Stimulated activated CD8-positive, alpha-beta memory T cell treated with anti-CD3 and anti-CD28 coated beads, Interleukin-12 subunit alpha, Interleukin-12 subunit beta, amount 100 ng/mL, for 1 hour (primary cell): ENCODE data around the gene FTCDNL1.

ENCODE experiments used
- DNase-seq: peaks from one replicate; pipeline ENCODE4 v3.0.0-alpha.2; 2020; ENCODE audit warnings: low read depth

The FTCDNL1 gene

GRCh38 chr2:199850718-199851500, at the start of gene FTCDNL1:
Gene FTCDNL1 (minus strand): TSS chr2:199851192. CDS start chr2:199848962, 2,230 bp downstream.
- DNase-seq: peak; percentile 36

- no peak for DNase-seq
Observed at GRCh38 chr2:199896617-199897016, 45.6 kb upstream of the FTCDNL1 start.

GRCh38 chr2:199895406-199895805, 44.4 kb upstream of the FTCDNL1 start:
- no peak for DNase-seq

- DNase-seq: no peak
Observed at GRCh38 chr2:199883474-199884212, 32.7 kb upstream of the FTCDNL1 start.

- DNase-seq: no peak
Observed at GRCh38 chr2:199882667-199883066, 31.7 kb upstream of the FTCDNL1 start.

GRCh38 chr2:199875400-199875799, 24.4 kb upstream of the FTCDNL1 start:
- no peak for DNase-seq

GRCh38 chr2:199874209-199874608, 23.2 kb upstream of the FTCDNL1 start:
- no peak for DNase-seq

- no peak for DNase-seq
Observed at GRCh38 chr2:199870581-199870980, 19.6 kb upstream of the FTCDNL1 start.

- no peak for DNase-seq
Observed at GRCh38 chr2:199869653-199870052, 18.7 kb upstream of the FTCDNL1 start.

DNA sequence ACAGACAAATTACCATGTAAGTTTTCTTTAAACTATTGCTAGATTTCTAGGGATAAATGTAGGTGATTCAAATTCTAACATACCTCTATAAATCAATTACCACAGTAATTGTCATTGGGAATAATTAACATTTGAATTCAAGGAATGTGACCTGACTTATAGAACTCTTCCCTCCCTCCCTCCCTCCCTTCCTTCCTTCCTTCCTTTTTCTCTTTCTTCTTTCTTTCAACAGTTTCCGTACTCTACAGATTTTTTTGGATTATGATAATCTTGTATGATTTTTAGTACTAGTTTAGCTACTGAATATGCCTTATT, 18.2 kb upstream of the FTCDNL1 start:
- DNase-seq: no peak

DNA sequence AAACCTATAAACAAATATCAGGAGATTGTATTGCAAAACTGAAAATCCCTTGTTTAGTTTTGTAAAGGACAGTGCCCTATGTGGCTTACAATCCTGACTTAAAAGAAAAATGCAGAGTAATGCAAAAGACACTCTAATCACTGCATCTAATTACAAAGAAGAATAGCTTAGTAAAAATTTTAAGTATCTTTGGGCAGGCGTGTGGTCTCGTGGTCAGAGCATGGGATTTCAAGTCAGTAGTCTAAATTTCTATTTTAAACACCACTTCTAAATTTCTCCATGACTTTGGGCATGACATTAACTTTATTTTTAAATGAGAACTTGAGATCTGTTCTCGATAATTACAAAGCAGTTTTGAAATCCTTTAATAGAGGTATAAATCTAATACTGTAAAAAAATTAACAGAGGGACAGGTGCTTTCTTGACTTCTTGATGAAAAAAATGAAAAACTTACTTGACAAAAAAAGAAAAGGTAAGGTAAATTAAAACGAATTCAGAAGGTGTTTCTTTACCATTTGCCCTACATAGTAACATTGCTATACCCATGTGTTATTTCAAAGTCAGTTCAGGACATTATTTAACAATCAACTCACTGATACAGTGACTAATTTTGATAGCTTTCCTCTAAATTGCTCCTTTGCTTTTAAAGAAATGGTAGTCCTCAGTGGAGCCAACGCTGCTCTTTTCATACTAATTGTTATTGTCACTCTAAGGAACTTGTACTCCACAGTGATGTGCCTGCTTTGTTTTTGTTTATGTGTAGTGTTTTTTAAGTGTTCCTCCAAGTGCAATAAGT, 17.6 kb upstream of the FTCDNL1 start:
- DNase-seq: no peak

GRCh38 chr2:199865905-199866304, 14.9 kb upstream of the FTCDNL1 start:
- DNase-seq: no peak

DNA sequence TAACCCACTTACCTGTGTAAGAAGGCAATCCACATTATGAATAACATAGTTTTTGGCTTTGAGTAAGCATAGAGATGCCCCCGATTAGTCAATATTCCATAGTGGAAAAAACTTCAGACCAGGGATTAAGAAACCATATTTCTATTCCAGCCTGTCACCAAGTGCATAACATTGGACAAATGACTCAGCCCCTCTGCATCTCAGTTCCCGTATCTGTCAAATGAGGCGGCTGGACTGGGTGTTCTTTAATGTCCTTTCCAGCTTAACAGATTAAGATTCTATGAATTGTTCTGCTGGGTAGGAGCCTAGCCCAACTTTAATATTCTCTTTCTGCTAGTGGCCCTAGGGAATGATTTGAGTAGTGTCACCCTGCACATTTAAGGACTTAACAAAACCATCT, 11.8 kb upstream of the FTCDNL1 start:
- DNase-seq: no peak

DNA sequence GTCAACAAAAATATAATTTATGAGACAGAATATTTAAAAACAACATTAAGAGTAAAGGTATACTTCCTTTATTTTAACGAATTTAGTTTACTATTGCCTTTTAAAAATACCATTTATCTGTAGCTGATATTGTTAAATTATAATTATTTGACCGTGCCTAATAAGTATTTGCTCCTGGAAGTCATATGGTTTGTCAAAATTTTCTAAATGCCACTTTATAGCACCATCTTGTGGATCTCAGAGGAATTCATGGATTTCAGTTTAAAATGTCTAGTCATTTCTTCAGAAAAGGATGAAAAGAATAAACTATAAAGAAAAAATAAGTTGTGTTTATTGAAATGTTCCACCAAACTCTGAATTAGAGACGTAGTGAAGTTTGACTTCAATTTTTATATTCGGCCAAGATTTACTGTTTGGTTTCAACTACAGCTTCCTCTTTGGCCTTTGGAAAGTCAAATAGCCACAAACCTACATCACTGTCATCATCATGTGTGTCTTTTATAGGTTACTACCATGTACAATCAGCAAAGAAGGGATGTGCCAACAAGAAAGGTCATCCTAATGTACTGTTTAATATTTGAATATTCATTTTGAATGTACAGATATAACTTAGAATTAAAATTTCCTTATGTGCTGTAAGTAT, 10.3 kb upstream of the FTCDNL1 start:
- DNase-seq: no peak

DNA sequence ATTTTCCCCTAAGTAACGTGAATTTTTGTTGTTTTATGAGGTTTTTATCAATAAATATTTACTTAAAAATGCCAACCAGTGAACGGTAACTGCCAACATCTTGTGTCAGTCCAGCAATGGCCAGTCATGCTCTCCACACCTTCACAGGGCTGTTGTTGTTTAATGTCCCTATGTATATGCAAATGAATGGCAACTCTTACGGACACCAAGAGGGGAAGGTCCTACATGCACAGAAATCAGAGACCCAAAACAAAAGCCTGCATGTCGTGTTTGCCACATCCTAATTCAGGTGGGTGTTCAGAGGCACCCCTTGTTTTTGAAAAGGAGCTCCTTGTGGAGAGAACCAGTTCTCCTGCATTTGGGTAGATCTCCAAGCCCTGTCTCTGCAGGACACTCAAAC, 4.8 kb upstream of the FTCDNL1 start:
- no peak for DNase-seq

GRCh38 chr2:199851883-199852282, 891 bp upstream of the FTCDNL1 start:
- DNase-seq: no peak

DNA sequence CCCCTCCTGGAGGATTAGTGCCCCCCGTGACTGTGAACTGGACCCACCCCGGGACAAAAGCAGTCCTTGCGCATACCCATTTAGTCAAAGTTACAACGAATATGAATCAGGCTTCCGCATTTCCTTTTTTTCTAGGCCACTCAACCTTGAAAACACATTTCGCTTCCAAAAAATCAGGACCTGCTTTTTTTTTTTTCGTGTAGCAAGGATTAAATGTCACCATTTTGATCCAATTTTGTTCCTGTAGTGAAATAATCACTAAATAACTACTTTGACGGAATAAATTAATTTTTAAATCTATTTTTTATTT, 464 bp upstream of the FTCDNL1 start:
- DNase-seq: no peak

DNA sequence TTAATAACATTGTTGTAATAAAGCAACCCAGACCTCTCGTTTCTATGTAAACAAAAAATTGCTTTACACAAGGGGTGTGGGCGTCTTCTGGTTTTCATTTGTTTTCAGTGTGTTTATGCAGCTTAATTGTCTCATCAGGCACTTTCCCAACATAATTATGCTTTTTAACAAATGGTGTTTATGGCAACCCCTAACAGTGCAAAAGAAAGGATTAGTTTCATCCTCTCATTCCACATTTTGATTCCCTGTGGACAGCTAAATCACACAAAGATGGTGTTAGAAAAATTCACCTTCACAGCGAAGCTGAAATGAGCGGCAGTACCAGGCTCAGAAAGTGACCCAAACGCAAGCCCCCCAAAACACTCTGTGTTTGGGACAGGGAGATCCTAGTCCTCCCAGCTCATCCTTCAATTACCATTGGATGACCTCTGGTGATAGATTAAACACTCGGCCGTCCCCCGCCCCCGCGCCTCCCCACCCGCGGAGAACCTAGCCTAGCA, 724 bp downstream of the FTCDNL1 start:
- no peak for DNase-seq

DNA sequence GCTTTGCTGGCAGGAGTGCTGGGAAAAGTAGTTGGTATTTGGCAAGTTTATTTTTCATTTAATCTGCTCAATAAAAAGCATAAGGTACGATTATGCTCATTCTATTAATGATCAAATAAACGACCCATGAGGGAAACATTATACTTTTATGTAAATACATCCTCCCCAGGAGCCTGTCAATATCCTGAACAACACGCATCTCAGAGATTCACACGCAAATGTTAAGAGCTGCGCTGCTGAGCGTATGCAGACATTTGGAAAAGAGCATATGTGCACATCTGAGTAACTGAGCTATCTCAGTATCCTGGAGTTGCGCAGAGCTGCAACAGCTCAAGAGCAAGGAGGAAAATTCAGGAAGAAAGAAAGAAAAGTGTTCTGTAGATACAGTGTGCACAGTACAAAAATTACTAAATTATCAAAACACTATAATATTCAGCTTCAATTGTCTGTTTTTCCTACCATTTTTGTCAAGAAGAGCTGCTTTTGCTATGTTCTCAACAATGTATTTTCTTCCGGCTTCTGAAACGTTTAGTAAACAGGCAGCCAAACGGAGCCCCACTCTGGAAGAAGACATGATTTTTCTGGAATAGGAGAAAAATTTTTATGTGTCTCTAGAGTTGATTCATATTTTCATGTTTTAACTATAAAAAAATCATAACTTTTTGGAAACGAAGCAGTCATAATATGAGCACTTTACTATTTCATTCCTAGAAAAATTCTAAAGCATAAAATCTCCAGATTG, 2.4 kb downstream of the FTCDNL1 start:
- DNase-seq: no peak

DNA sequence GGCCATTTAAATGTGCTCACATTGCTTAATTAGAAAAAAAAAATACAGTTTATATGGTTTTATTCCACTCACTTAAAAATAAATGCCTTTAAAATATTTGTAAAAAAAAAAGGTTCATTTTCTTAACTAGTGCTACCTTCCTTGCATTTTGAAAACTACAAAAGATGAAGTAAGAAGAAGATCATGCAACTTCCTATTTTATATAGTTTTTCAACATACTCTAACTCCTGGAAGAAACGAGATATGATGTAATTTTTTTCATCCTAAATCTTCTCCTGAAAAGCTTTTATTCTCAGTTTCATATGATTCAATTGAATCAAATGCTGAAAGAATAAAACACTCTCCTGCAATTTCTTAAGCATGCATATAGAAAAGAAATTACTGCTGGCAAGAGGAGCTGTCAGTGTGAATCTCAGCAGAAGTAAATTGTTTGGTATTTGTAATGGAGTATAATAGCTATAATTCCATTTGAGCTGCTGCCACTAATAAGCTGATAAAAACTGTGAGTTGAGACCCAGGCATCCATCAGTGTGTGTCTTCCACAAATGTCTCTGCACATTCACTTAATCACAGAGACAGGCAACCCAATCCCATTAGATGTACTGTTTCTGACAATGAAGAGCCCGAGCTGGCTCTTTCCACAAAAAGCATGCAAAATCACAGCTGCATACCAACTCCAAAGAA, 3.7 kb downstream of the FTCDNL1 start:
- no peak for DNase-seq
